GM12865 (cell line): ENCODE data around the gene APBA2.

ENCODE experiments used
- DNase-seq: peaks from one replicate; pipeline ENCODE4 v3.0.0; 2010; ENCODE audit warnings: low read depth
- H3K4me3 ChIP-seq: 2 replicates; pipeline ENCODE4 v1.5.1; 2011; ENCODE audit warnings: mild to moderate bottlenecking, low read depth, low read length, control low read depth
- CTCF ChIP-seq: IDR thresholded peaks from 2 replicates; pipeline ENCODE4 v1.5.1; 2011; ENCODE audit warnings: low read length, control low read depth, low read depth, inconsistent platforms; ENCODE audit not compliant: insufficient read depth; ENCODE audit errors: missing control alignments

Gene APBA2

GRCh38 chr15:29128671-29129070, 242.9 kb downstream of the APBA2 start:
- no peak for TF ChIP-seq CTCF
- no peak overlapping the region for H3K4me3 ChIP-seq
- no peak for DNase-seq

DNA sequence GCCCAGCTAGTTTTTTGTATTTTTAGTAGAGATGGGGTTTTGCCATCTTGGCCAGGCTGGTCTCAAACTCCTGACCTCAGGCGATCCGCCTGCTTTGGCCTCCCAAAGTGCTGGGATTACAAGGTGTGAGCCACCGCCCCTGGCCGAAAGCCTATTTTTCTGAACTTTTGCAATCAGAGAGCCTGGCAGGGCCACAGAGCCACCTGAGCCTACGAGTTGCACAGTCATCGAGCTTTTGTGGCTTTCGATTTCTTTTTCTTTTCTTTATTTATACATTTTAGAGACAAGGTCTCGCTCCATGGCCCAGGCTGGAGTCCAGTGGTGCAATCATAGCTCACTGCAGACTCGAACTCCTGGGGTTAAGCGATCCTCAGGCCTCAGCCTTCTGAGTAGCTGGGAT, 243.4 kb downstream of the APBA2 start:
- DNase-seq, result no peak
- TF ChIP-seq CTCF, result no peak
- no peak overlapping the region for H3K4me3 ChIP-seq

GRCh38 chr15:29129926-29130325, 244.2 kb downstream of the APBA2 start:
- DNase-seq, result no peak
- H3K4me3 ChIP-seq, result no peak overlapping the region
- TF ChIP-seq CTCF, result no peak

DNA sequence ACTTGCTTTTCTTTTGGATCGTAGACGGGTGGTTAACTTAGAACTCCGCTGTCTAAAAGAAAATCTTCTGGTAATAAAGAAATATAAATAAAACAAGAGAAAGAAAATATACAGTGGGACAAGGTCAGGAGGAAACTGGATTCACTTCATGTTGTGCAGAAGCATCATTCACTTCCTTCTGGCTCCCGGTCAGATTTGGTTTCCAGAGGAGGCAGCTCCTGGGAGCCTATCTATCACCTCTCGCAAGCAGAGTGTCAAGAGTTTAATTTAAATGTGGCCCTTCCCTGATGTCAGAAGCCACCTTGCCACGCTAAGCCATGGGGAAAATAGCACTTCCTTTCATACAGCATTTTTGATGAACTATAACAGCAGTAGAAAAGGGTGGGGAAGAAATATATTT, 244.7 kb downstream of the APBA2 start:
- TF ChIP-seq CTCF, result no peak

DNA sequence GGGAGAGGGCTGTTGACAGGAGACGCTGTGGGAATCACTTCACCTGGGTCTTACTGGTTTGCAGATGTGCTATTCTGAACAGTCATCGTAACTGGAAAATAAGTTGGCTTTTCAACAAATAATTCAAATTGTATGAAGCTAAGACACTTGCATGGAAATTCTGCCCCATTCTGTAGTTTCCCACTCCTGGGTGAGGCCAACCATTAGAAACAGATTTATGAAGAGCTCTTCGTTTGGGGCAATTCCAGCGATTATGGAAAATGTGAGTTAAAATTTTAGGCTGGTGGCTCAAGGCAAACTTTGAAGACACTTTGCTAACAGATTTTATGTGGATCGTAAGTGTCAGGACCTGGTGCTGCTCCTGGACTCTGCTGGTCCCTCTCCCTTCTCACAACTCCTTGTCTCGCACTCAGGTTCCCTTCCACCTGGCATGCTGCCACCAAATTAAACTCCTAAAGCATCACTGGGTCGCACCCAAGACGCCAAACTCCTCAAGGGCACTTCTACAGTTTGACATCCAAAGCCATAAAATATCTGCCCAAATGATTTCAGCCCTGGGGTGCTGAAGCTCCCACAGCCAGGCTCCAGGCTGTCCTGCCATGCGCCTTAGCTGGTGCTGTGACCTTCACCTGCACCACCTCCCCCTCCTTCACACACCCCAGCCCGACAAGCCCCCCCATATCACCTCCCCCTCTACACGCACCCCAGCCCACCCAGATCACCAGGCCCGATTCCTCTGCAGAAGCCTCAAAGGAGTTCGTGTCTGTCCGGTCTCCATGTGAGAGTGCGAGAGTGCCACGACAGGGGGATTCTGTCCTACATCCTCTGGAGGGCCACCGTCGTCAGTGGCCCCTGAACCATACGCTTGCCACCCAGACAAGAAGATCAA, 245.4 kb downstream of the APBA2 start:
- no peak for DNase-seq
- no peak for TF ChIP-seq CTCF
- H3K4me3 ChIP-seq, result no peak overlapping the region

More for the DNA sequence above, 244.7 kb downstream of the APBA2 start:
- no peak for DNase-seq
- H3K4me3 ChIP-seq, result no peak overlapping the region

- no peak for DNase-seq
- H3K4me3 ChIP-seq, result no peak overlapping the region
- TF ChIP-seq CTCF, result no peak
These were observed 246.2 kb downstream of the APBA2 start for GRCh38 chr15:29131840-29132420.
